Fibroblast of peridontal ligament (primary cell): Measurements from ENCODE around the gene GTF2F1.
"Not testable (repeated sequence)": the region's sequence is repeated elsewhere in the genome, so short reads cannot be mapped to it uniquely, and the experiment has no call there.

Source experiments
- DNase-seq: peaks from one replicate; pipeline ENCODE4 v3.0.0-alpha.2; 2010; ENCODE audit errors: extremely low read depth

Gene GTF2F1

GRCh38 chr19:6417713-6418561, 25.0 kb upstream of the GTF2F1 start:
- no peak for DNase-seq

GRCh38 chr19:6416658-6417405, 23.9 kb upstream of the GTF2F1 start:
- DNase-seq, result no peak

GRCh38 chr19:6415591-6416190, 22.7 kb upstream of the GTF2F1 start:
- no peak for DNase-seq

GRCh38 chr19:6414793-6415590, 22.0 kb upstream of the GTF2F1 start:
- no peak for DNase-seq

GRCh38 chr19:6413721-6414643, 21.0 kb upstream of the GTF2F1 start:
- no peak for DNase-seq

GRCh38 chr19:6413291-6413690, 20.3 kb upstream of the GTF2F1 start:
- no peak for DNase-seq

GRCh38 chr19:6412447-6413091, 19.6 kb upstream of the GTF2F1 start:
- no peak for DNase-seq

GRCh38 chr19:6412061-6412446, 19.1 kb upstream of the GTF2F1 start:
- DNase-seq, result no peak

GRCh38 chr19:6409346-6409745, 16.4 kb upstream of the GTF2F1 start:
- no peak for DNase-seq

- DNase-seq, result no peak
Observed at GRCh38 chr19:6406401-6406800, 13.4 kb upstream of the GTF2F1 start.

GRCh38 chr19:6402837-6403608, 10.1 kb upstream of the GTF2F1 start:
- DNase-seq, result peak; percentile 68

GRCh38 chr19:6402058-6402457, 9.1 kb upstream of the GTF2F1 start:
- DNase-seq, result no peak

- DNase-seq, result not testable (repeated sequence)
Observed at GRCh38 chr19:6400062-6400944, 7.3 kb upstream of the GTF2F1 start.

- DNase-seq, result no peak
Observed at GRCh38 chr19:6396305-6396704, 3.3 kb upstream of the GTF2F1 start.

GRCh38 chr19:6394831-6395230, 1.9 kb upstream of the GTF2F1 start:
- DNase-seq, result no peak

- DNase-seq, result no peak
Observed at GRCh38 chr19:6393983-6394412, 1.0 kb upstream of the GTF2F1 start.

- no peak for DNase-seq
Observed at GRCh38 chr19:6392221-6393073, 517 bp downstream of the GTF2F1 start.
